GM12878 (cell line): ENCODE results near the gene JPT1. TPM values are rescaled to one million over a fixed set of nuclear protein-coding genes. Genes with fewer than 3 reads are reported as not detected.

Experiments
- ATAC-seq: fragments of 200-7000 bp; cut with Tn5 transposase; 3 replicates; pipeline ENCODE4 v1.9.1; 2020; ENCODE audit warnings: mild to moderate bottlenecking, moderate library complexity
- BruUV-seq: library from RNA; stranded (reverse); fragments of 400-500 nt; replicated peaks from 2 replicates; lab custom pipeline; 2021; lab: Mats Ljungman, UMichigan
- CTCF ChIA-PET: fragments of 300-600 bp; sonication (Branson Sonifier 250); formaldehyde crosslinking; extraction: SDS; loops from one replicate; lab custom pipeline; 2021; ENCODE audit warnings: inconsistent platforms; lab: Yijun Ruan, JAX
- POLR2A ChIA-PET: fragments of 350-600 bp; formaldehyde crosslinking; extraction: SDS; loops from one replicate; lab custom pipeline; 2021; ENCODE audit warnings: inconsistent platforms; lab: Charles Lee
- RAD21 ChIA-PET: fragments of 300-600 bp; sonication (Branson Sonifier 250); formaldehyde crosslinking; loops from one replicate; lab custom pipeline; 2023; ENCODE audit warnings: antibody characterized with exemption; ENCODE audit not compliant: unreplicated experiment; lab: Charles Lee
- SMC1A ChIA-PET: fragments of 300-600 bp; sonication (Branson Sonifier 250); formaldehyde crosslinking; loops from one replicate; lab custom pipeline; 2023; ENCODE audit not compliant: unreplicated experiment, uncharacterized antibody; lab: Charles Lee
- DNase-seq: peaks from one replicate; pipeline ENCODE4 v3.0.0-alpha.2; 2011; ENCODE audit warnings: low read depth, low spot score
- FAIRE-seq: peaks from 3 replicates; lab custom pipeline; 2011; peaks lifted over from hg19 to GRCh38; lab: Jason Lieb, UNC
- H2AFZ ChIP-seq: 2 replicates; pipeline ENCODE4 v1.6.0; 2011; ENCODE audit warnings: low read depth, low read length, control low read depth; ENCODE audit not compliant: control insufficient read depth
- H3K27ac ChIP-seq: 2 replicates; pipeline ENCODE4 v1.5.1; 2011; ENCODE audit warnings: control low read depth; ENCODE audit not compliant: control insufficient read depth, insufficient read depth
- H3K27me3 ChIP-seq, 2 experiments: replicated peaks in 1 of 2; 2 replicates each; pipeline versions ENCODE4 v1.6.0 to v1.6.1; 2011; ENCODE audit warnings: low read length in 1 of 2; ENCODE audit not compliant: control insufficient read depth in 2 of 2, insufficient read depth in 2 of 2
- H3K36me3 ChIP-seq, 2 experiments: 2 replicates each; pipeline ENCODE4 v1.5.1; 2011; ENCODE audit warnings: low read length in 1 of 2; ENCODE audit not compliant: control insufficient read depth in 2 of 2, insufficient read depth in 2 of 2
- H3K4me1 ChIP-seq: 2 replicates; pipeline ENCODE4 v1.6.1; 2011; ENCODE audit warnings: mild to moderate bottlenecking, low read length, moderate library complexity, mixed read lengths; ENCODE audit not compliant: control insufficient read depth, insufficient read depth
- H3K4me2 ChIP-seq: 2 replicates; pipeline ENCODE4 v1.6.0; 2011; ENCODE audit warnings: control low read depth; ENCODE audit not compliant: control insufficient read depth, insufficient read depth
- H3K4me3 ChIP-seq: fragments of 200-600 bp; sonication (generic); 2 replicates; pipeline ENCODE4 v1.5.1; 2016
- H3K79me2 ChIP-seq: 2 replicates; pipeline ENCODE4 v1.6.0; 2011; ENCODE audit warnings: low read length; ENCODE audit not compliant: control insufficient read depth, insufficient read depth
- H3K9ac ChIP-seq: 2 replicates; pipeline ENCODE4 v1.8.0; 2011; ENCODE audit warnings: low read length, control low read depth, mixed read lengths; ENCODE audit not compliant: control insufficient read depth, insufficient read depth
- H3K9me3 ChIP-seq: replicated peaks from 3 replicates; pipeline ENCODE4 v1.5.1; 2011; ENCODE audit warnings: mild to moderate bottlenecking, low read length; ENCODE audit not compliant: control insufficient read depth, insufficient read depth
- H4K20me1 ChIP-seq: 2 replicates; pipeline ENCODE4 v1.6.0; 2011; ENCODE audit not compliant: control insufficient read depth, insufficient read depth
- BCL11A ChIP-seq: IDR thresholded peaks from 2 replicates; pipeline ENCODE4 v1.6.1; 2011; ENCODE audit warnings: low read depth, low read length
- CEBPZ ChIP-seq: fragments of 150-350 bp; IDR thresholded peaks from 2 replicates; pipeline ENCODE4 v1.6.1; 2016; ENCODE audit warnings: low read depth, low read length
- CHD1 ChIP-seq: IDR thresholded peaks from 2 replicates; pipeline ENCODE4 v1.6.1; 2012; ENCODE audit warnings: low read depth, low read length, improper control_type of control experiment
- CREM ChIP-seq: IDR thresholded peaks from 2 replicates; pipeline ENCODE4 v1.6.1; 2014; ENCODE audit warnings: antibody characterized with exemption, low read depth
- IKZF1 ChIP-seq: fragments of 450-650 bp; conservative IDR thresholded peaks from 2 replicates; pipeline ENCODE4 v1.6.1; 2017; ENCODE audit warnings: antibody characterized with exemption, mild to moderate bottlenecking
- KDM1A ChIP-seq: fragments of 200-600 bp; sonication (generic); IDR thresholded peaks from 2 replicates; pipeline ENCODE4 v1.6.1; 2016; ENCODE audit warnings: borderline replicate concordance
- KLF5 ChIP-seq: fragments of 450-650 bp; IDR thresholded peaks from 2 replicates; pipeline ENCODE4 v1.6.1; 2014; ENCODE audit warnings: mild to moderate bottlenecking; ENCODE audit not compliant: partially characterized antibody
- MTA3 ChIP-seq: IDR thresholded peaks from 2 replicates; pipeline ENCODE4 v1.6.1; 2012; ENCODE audit warnings: low read length, inconsistent platforms, borderline replicate concordance
- MYB ChIP-seq: fragments of 150-350 bp; IDR thresholded peaks from 2 replicates; pipeline ENCODE4 v1.6.1; 2014; ENCODE audit warnings: mild to moderate bottlenecking, low read depth, low read length, borderline replicate concordance
- NR2C2 ChIP-seq: IDR thresholded peaks from 2 replicates; pipeline ENCODE4 v1.6.1; 2011; ENCODE audit warnings: borderline replicate concordance, low read depth; ENCODE audit not compliant: control insufficient read depth, insufficient read length
- POLR2AphosphoS5 ChIP-seq: IDR thresholded peaks from 2 replicates; pipeline ENCODE4 v1.6.1; 2011; ENCODE audit warnings: mild to moderate bottlenecking, low read length, inconsistent platforms
- RCOR1 ChIP-seq: conservative IDR thresholded peaks from 2 replicates; pipeline ENCODE4 v1.6.1; 2012; ENCODE audit warnings: low read depth, low read length, improper control_type of control experiment
- RELA ChIP-seq: fragments of 450-650 bp; IDR thresholded peaks from 2 replicates; pipeline ENCODE4 v1.8.0; 2014; ENCODE audit warnings: borderline replicate concordance; ENCODE audit not compliant: partially characterized antibody
- SMAD1 ChIP-seq: fragments of 450-650 bp; IDR thresholded peaks from 2 replicates; pipeline ENCODE4 v1.6.1; 2018; ENCODE audit warnings: mild to moderate bottlenecking, low read depth; ENCODE audit not compliant: partially characterized antibody
- SMARCA5 ChIP-seq: fragments of 450-650 bp; IDR thresholded peaks from 2 replicates; pipeline ENCODE4 v1.6.1; 2017; ENCODE audit warnings: mild to moderate bottlenecking
- SREBF1 ChIP-seq: IDR thresholded peaks from 2 replicates; pipeline ENCODE4 v1.6.1; 2012; ENCODE audit warnings: mild to moderate bottlenecking, low read length
- YBX1 ChIP-seq: fragments of 450-650 bp; IDR thresholded peaks from 2 replicates; pipeline ENCODE4 v1.6.1; 2016; ENCODE audit warnings: antibody characterized with exemption
- ZBED1 ChIP-seq: IDR thresholded peaks from 2 replicates; pipeline ENCODE4 v1.6.1; 2016; ENCODE audit warnings: borderline replicate concordance
- ZNF24 ChIP-seq: fragments of 450-650 bp; IDR thresholded peaks from 2 replicates; pipeline ENCODE4 v1.6.1; 2017; ENCODE audit warnings: antibody characterized with exemption, mild to moderate bottlenecking
- ZNF384 ChIP-seq: IDR thresholded peaks from 2 replicates; pipeline ENCODE4 v1.6.1; 2012; ENCODE audit warnings: low read depth, mild to moderate bottlenecking, low read length, improper control_type of control experiment, borderline replicate concordance
- WGBS: methylation state at CpG from one replicate; pipeline ENCODE4 v1.1.6; 2016; ENCODE audit warnings: low lambda C conversion rate; ENCODE audit not compliant: insufficient replicate concordance, insufficient coverage; ENCODE audit errors: missing lambda C conversion rate; 5-methylcytosine and 5-hydroxymethylcytosine counted together
- in situ Hi-C: fragments of 300-500 bp; cut with MboI; formaldehyde crosslinking; loops from 9 replicates; pipeline ENCODE4 v1.14.3; 2018; ENCODE audit warnings: mixed read lengths
- intact Hi-C: fragments of 100-400 bp; cut with micrococcal nuclease; formaldehyde crosslinking; loops from one replicate; pipeline ENCODE4 v1.14.2; 2022; ENCODE audit not compliant: unreplicated experiment
- polyA plus RNA-seq, 11 experiments: library from polyadenylated mRNA; depleted of rRNA in 4 of 11; unstranded in 6 of 11; stranded (reverse) in 5 of 11; fragments of >200 nt; fragmentation: Nextera tagmentation in 4 of 11; fragmentation: Illumina TruSeq in 1 of 11; extraction: Ambion mirVana in 4 of 11; extraction: Trizol in 1 of 11; gene quantifications; 1 replicate in 1 of 11; 2 replicates in 10 of 11; pipeline versions ENCODE4 v1.2.1 to v1.2.3, GENCODE V29; 2011 to 2016; ENCODE audit warnings: inconsistent platforms in 2 of 11, missing spikeins in 2 of 11, low read depth in 1 of 11
- total RNA-seq, 4 experiments: library from RNA; depleted of rRNA in 3 of 4; stranded (reverse); fragments of >200 nt in 3 of 4; fragmentation: Illumina TruSeq in 1 of 4; extraction: Trizol in 1 of 4; gene quantifications; 2 replicates each; pipeline versions ENCODE4 v1.2.1 to v1.2.3, GENCODE V29; 2013 to 2021

Gene JPT1
- total and polyA plus RNA-seq, 10 of the 15 experiments (the other 5 are each of a cell fraction or from before 2014, with no cell fraction given) = 79.7 to 651 (median 323) TPM

- FAIRE-seq (no peak), ATAC-seq (no peak)
- no peak overlapping the region for H3K4me2 ChIP-seq
- intact Hi-C loops = no loop called here
- ChIA-PET RAD21 (interaction anchor here (1.1 to 10.4 kb wide), 5 partner anchors 26 to 279 kb away, joined by 3 to 131 read pairs (median 4); no protein-coding TSS in a partner anchor), POLR2A (interaction anchor here (0.8 to 1.6 kb wide), 5 partner anchors 10 to 240 kb away, joined by 3 to 10 read pairs (median 3); no protein-coding TSS in a partner anchor), SMC1A (interaction anchor here (0.6 to 8.0 kb wide), 7 partner anchors 11 to 238 kb away, joined by 3 to 134 read pairs (median 11); partner anchors contain the start of gene MRPL58)
- no peaks in the 10 kb centered on the region; the same call in 1 of the 2 replicates for H3K4me1 ChIP-seq
- H3K79me2 ChIP-seq = peaks cover 7% of the 10 kb centered on the region
- no TSS peak for BruUV-seq
- WGBS = 78% methylated on average over 6 of the region's 6 CpGs
- TF ChIP-seq KLF5 (no peak), ZBED1 (no peak), SMARCA5 (no peak), SMAD1 (no peak), ZNF384 (no peak), CREM (no peak), MYB (no peak), CEBPZ (no peak), YBX1 (no peak), SREBF1 (no peak), MTA3 (no peak), RCOR1 (no peak), POLR2AphosphoS5 (no peak), KDM1A (no peak), NR2C2 (no peak), CHD1 (no peak), IKZF1 (no peak), RELA (no peak), BCL11A (no peak), ZNF24 (no peak)
- TF ChIP-seq, all 136 proteins: peak for 0
- Histone ChIP-seq H3K9me3 (no peaks in the 10 kb centered on the region), H3K4me3 (no peak overlapping the region), H4K20me1 (no peaks in the 10 kb centered on the region), H2AFZ (no peak overlapping the region), H3K27me3 (no peaks in the 10 kb centered on the region), H3K36me3 (no peaks in the 10 kb centered on the region), H3K27ac (no peak overlapping the region), H3K9ac (no peak overlapping the region)
- no peak for DNase-seq
- CTCF ChIA-PET = interaction anchor here (0.9 to 12.2 kb wide), 19 partner anchors 9 to 238 kb away, joined by 3 to 293 read pairs (median 6); partner anchors contain the start of genes ARMC7, GGA3 and SUMO2
- in situ Hi-C loops = loop anchor here (5.0 kb wide), 2 partner anchors 88 to 238 kb away; no protein-coding TSS in a partner anchor
Observed at GRCh38 chr17:75199886-75200618, 45.7 kb upstream of the JPT1 start.
